ENCODE measurements around the gene TSHZ3. TPM values are rescaled to one million over a fixed set of nuclear protein-coding genes. Genes with fewer than 3 reads are reported as not detected.

Gene TSHZ3
- total RNA-seq, 1 experiment from 2014 or later: 0.05 TPM

DNA sequence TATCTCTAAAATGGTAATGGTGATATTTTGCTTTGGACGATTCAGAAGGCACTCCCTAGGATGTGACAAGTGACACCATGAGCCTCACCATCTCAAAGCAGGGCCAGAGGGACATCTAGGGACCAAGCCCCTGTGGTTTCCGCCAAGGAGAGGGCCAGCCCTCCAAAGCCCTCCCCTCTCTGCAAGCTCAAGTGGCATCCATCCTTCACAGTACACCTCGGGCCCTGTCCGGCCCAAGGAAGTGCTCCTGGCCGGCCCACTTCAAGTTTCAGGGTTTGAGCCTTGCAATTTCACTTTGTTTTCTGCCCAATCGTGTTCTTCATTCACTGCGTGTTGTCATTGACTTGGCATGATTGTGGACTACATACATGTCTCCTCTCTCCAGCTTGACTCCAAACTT lies 82.5 kb downstream of the TSHZ3 start (continued):
- TF ChIP-seq YY1 (IDR thresholded peaks at IDR 0.05; ENCODE audit: extremely low read depth, insufficient replicate concordance, low read depth, low read length) (no peak), TCF7L2 (IDR thresholded peaks at IDR 0.05; ENCODE audit: borderline replicate concordance, extremely low read depth, insufficient read depth, insufficient read length) (no peak)

DNA sequence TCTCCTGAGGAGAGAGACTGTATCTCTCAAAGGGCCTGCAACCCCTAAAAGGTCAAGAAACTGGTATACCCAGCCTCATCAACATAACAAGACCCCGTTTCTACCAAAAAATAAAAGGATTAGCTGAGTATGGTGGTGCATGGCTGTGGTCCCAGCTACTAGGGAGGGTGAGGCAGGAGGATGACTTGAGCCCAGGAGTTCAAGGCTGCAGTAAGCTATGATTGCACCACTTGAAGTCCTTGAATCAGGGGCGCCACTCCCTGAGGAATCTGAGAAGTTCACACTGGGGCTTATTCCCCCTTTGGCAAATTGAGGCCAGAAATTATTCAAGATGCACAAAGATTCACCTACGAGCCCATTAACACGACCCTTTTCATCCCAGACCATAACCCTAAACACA lies 83.0 kb downstream of the TSHZ3 start:
- RAD21 ChIA-PET (ENCODE audit: low non-redundant PET in 1 of 2, low total read pairs in 2 of 2, uncharacterized antibody in 2 of 2, unreplicated experiment in 2 of 2): no interaction called here
- Histone ChIP-seq H3K9me3 (ENCODE audit: control insufficient read depth in 1 of 2, insufficient read depth in 1 of 2, low read depth in 1 of 2, low read length in 2 of 2) (peaks cover 12 to 13% of the 10 kb centered on the region in 2 experiments; a peak in 2 of 4 replicates), H2AFZ (ENCODE audit: low read depth, low read length, poor library complexity, severe bottlenecking) (no peak overlapping the region), H4K20me1 (ENCODE audit: insufficient read depth) (no peaks in the 10 kb centered on the region), H3K9me2 (ENCODE audit: insufficient read depth) (no peaks in the 10 kb centered on the region), H3K4me1 (ENCODE audit: control insufficient read depth in 1 of 2, insufficient read depth in 2 of 2, low read length in 2 of 2) (no peaks in the 10 kb centered on the region), H3K4me2 (ENCODE audit: low read length) (no peak overlapping the region), H3K36me3 (ENCODE audit: control insufficient read depth in 1 of 2, insufficient read depth in 2 of 2, low read length in 2 of 2) (no peaks in the 10 kb centered on the region), H3K27ac (ENCODE audit: low read depth, low read length) (no peak overlapping the region), H3K27me3 (ENCODE audit: insufficient read depth, low read length) (no peaks in the 10 kb centered on the region), H3K4me3 (replicated peaks in 1 of 2; ENCODE audit: low read depth in 1 of 2, low read length in 2 of 2) (no peak overlapping the region), H3K79me2 (ENCODE audit: insufficient read depth, low read length) (no peaks in the 10 kb centered on the region), H3K9ac (ENCODE audit: low read length) (no peak overlapping the region)
- POLR2A ChIA-PET: no interaction called here
- TF ChIP-seq SP1 (IDR thresholded peaks at IDR 0.05; ENCODE audit: low read depth) (no peak), RAD21 (IDR thresholded peaks at IDR 0.05; ENCODE audit: low read depth) (no peak), YY1 (IDR thresholded peaks at IDR 0.05; ENCODE audit: extremely low read depth, insufficient replicate concordance, low read depth, low read length) (no peak), ZFX (IDR thresholded peaks at IDR 0.05) (no peak), ELF1 (IDR thresholded peaks at IDR 0.05; ENCODE audit: borderline replicate concordance, low read depth) (no peak)
- TF ChIP-seq, protein P1, sequence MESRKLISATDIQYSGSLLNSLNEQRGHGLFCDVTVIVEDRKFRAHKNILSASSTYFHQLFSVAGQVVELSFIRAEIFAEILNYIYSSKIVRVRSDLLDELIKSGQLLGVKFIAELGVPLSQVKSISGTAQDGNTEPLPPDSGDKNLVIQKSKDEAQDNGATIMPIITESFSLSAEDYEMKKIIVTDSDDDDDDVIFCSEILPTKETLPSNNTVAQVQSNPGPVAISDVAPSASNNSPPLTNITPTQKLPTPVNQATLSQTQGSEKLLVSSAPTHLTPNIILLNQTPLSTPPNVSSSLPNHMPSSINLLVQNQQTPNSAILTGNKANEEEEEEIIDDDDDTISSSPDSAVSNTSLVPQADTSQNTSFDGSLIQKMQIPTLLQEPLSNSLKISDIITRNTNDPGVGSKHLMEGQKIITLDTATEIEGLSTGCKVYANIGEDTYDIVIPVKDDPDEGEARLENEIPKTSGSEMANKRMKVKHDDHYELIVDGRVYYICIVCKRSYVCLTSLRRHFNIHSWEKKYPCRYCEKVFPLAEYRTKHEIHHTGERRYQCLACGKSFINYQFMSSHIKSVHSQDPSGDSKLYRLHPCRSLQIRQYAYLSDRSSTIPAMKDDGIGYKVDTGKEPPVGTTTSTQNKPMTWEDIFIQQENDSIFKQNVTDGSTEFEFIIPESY (IDR thresholded peaks at IDR 0.05; ENCODE audit: extremely low read depth, insufficient replicate concordance, low read length): no peak
- TF ChIP-seq, protein P2, sequence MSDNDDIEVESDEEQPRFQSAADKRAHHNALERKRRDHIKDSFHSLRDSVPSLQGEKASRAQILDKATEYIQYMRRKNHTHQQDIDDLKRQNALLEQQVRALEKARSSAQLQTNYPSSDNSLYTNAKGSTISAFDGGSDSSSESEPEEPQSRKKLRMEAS (IDR thresholded peaks at IDR 0.05): no peak
- TF ChIP-seq, protein P3, sequence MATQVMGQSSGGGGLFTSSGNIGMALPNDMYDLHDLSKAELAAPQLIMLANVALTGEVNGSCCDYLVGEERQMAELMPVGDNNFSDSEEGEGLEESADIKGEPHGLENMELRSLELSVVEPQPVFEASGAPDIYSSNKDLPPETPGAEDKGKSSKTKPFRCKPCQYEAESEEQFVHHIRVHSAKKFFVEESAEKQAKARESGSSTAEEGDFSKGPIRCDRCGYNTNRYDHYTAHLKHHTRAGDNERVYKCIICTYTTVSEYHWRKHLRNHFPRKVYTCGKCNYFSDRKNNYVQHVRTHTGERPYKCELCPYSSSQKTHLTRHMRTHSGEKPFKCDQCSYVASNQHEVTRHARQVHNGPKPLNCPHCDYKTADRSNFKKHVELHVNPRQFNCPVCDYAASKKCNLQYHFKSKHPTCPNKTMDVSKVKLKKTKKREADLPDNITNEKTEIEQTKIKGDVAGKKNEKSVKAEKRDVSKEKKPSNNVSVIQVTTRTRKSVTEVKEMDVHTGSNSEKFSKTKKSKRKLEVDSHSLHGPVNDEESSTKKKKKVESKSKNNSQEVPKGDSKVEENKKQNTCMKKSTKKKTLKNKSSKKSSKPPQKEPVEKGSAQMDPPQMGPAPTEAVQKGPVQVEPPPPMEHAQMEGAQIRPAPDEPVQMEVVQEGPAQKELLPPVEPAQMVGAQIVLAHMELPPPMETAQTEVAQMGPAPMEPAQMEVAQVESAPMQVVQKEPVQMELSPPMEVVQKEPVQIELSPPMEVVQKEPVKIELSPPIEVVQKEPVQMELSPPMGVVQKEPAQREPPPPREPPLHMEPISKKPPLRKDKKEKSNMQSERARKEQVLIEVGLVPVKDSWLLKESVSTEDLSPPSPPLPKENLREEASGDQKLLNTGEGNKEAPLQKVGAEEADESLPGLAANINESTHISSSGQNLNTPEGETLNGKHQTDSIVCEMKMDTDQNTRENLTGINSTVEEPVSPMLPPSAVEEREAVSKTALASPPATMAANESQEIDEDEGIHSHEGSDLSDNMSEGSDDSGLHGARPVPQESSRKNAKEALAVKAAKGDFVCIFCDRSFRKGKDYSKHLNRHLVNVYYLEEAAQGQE (IDR thresholded peaks at IDR 0.05; ENCODE audit: low read depth): no peak
- no peak for ATAC-seq
- CTCF ChIA-PET: no interaction called here
- BruUV-seq (replicated peaks): no TSS peak
- intact Hi-C loops (cut with micrococcal nuclease): no loop called here
- DNase-seq (ENCODE audit: low read depth, low spot score): no peak

Measured in HCT116 (cell line).